NT2/D1 (cell line): Measurements from ENCODE around the gene ADAM22.
"Not testable (repeated sequence)": the region's sequence is repeated elsewhere in the genome, so short reads cannot be mapped to it uniquely, and the experiment has no call there.

Experiments
- SUZ12 ChIP-seq: IDR thresholded peaks from 2 replicates; pipeline ENCODE4 v1.6.1; 2011; ENCODE audit not compliant: insufficient read length, insufficient read depth; ENCODE audit errors: extremely low read depth
- YY1 ChIP-seq: IDR thresholded peaks from 2 replicates; pipeline ENCODE4 v1.6.1; 2011; ENCODE audit not compliant: insufficient read length, insufficient read depth
- ZNF274 ChIP-seq: IDR thresholded peaks from 2 replicates; pipeline ENCODE4 v1.6.1; 2011; ENCODE audit warnings: mild to moderate bottlenecking, low read depth, low read length

DNA sequence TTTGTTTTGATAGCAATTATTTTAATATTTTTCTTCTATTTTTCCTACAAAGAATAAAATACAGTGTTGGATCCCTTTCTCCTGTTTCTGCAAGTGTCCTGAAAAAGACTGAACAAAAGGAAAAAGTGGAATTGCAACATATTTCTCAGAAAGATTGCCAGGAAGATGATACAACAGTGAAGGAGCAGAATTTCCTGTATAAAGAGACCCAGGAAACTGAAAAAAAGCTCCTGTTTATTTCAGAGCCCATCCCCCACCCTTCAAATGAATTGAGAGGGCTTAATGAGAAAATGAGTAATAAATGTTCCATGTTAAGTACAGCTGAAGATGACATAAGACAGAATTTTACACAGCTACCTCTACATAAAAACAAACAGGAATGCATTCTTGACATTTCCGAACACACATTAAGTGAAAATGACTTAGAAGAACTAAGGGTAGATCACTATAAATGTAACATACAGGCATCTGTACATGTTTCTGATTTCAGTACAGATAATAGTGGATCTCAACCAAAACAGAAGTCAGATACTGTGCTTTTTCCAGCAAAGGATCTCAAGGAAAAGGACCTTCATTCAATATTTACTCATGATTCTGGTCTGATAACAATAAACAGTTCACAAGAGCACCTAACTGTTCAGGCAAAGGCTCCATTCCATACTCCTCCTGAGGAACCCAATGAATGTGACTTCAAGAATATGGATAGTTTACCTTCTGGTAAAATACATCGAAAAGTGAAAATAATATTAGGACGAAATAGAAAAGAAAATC lies 26.7 kb upstream of the ADAM22 start:
- TF ChIP-seq YY1, ZNF274, SUZ12: not testable (repeated sequence)
